HG02943 (cell line): ENCODE measurements around the gene SNW1.
"Not testable (repeated sequence)": the region's sequence is repeated elsewhere in the genome, so short reads cannot be mapped to it uniquely, and the experiment has no call there.

Experiments
- ATAC-seq: cut with Tn5 transposase; IDR thresholded peaks from one replicate; pipeline ENCODE4 v1.9.1; 2021; ENCODE audit warnings: mild to moderate bottlenecking, low read depth, moderate library complexity; ENCODE audit not compliant: unreplicated experiment

Gene SNW1

DNA sequence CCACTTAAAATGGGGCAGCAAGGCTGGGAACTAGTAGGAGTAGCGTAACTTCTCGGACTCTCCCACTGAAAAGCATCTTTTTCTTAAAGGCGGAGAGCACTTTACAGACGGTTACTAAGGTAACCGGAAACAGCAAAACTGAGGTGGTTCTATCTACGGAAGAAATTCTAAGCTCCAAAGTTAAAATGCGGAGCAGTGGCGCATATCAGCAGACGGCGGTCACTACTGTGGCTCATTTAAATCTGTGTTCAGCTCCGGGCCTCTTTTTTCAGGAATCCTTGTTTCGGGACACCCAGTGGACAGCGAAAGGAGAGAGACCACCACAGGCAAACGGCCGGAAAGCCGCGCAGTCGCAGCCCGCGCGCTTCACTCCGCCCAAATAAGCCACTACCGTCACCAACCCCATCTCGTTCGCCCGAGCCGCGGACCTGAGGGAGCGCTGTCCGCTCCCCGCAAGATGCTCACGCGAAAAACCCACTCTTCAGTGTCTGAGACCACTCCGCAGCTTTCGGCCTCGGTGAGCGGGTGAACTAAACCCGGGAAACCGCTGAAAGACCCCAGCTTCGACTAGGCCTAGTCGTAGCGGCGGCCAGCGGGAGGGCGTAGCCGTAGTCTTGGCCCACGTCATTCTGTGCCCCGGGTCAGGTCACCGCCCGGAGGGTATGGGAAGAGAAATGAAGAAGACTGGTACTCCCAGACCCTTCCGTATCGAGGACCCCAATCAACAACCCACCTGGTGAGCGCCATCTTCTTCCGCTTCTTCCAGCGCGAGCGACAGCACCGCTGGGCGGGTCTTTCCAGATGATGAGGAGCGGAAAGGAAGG lies at the start of gene SNW1:
Gene SNW1, minus strand, starts transcription at position 776 of the 824 bp plus-strand sequence. Its CDS starts 29 bp downstream, at position 747.
- peak; percentile 95 for ATAC-seq

DNA sequence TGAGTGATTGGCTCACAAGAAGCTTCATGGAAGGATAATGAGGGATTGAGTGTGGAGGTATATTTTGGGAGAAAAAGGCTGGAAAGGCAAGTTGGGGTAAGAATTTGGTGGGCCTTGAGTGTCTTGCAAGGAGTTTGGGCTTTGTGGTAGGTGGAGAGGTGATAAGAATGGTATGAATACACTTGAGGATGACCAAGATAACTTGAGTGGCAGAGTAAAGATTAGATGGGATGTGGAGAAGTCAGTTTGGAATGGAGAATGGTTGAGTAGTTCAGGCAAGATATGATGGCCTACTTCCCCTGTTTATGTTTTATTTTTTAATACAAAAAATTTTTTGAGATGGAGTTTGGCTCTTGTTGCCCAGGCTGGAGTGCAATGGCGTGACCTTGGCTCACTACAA lies 48.1 kb upstream of the SNW1 start:
- no peak for ATAC-seq

DNA sequence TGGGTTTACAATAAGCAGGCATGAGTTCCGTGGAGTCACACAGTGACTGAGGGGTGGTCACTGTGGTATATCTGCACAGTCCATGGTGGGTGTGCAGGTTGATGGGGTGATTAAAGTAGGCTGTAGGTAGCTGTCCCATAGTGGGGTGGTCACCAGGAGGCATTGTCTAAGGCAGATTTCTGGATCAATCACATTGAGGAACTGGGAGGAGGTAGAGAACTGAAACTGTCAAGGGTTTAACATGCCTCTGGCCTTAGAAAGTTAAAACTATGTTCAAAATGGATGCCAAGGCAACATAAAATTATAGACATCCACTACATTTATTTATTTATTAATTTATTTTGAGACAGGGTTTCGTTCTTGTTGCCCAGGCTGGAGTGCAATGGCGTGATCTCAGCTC lies 47.3 kb upstream of the SNW1 start:
- ATAC-seq = no peak

DNA sequence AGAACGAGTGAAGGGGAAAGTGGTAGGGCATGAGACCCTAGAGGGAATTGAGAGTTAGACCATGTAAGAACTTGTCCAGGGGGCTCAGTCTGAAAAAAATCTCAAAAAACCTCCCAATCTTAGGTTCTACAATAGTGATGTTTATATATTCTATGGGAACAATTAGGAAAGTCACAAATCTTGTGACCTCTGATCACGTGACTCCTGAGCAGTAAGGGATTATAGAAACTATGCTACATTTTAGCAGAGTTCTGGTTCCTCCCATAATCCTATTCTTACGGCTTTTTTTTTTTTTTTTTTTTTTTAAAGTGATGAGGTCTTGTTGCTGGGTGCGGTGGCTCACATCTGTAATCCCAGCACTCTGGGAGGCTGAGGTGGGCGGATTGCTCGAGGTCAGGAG lies 44.8 kb upstream of the SNW1 start:
- ATAC-seq = no peak

DNA sequence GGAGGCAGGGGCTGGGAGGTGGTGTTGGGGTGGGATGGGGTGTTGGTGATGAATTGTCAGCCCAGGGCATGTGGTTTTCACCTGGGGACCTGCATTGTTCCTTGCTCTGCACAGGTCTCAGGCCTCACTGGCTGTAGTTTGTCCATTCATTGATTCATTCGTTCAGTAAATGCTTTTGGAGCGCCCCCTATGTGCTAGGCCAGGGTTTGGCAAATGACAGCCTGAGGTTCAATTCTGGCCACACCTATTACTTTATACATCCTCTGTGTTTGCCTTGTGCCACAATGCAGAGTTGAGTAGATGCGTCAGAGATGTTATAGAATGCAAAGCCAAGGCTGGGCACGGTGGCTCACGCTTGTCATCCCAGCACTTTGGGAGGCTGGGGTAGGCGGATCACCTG lies 43.6 kb upstream of the SNW1 start:
- ATAC-seq = no peak

DNA sequence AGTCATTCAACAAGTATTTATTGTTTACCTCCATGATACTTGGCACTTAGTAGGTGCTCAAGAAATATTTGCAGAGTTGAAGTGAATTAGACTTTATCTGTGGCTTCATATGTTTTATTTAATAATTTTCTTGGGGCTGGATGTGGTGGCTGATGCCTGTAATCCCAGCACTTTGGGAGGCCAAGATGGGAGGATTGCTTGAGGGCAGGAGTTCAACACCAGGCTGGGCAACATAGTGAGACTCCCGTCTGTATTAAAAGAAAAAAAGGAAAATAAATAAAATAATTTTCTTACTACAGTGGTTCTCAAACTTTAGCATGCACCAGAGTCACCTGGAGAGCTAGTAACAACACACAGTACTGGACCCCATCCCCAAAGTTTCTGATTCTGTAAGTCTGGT lies 39.9 kb upstream of the SNW1 start:
- ATAC-seq = no peak

DNA sequence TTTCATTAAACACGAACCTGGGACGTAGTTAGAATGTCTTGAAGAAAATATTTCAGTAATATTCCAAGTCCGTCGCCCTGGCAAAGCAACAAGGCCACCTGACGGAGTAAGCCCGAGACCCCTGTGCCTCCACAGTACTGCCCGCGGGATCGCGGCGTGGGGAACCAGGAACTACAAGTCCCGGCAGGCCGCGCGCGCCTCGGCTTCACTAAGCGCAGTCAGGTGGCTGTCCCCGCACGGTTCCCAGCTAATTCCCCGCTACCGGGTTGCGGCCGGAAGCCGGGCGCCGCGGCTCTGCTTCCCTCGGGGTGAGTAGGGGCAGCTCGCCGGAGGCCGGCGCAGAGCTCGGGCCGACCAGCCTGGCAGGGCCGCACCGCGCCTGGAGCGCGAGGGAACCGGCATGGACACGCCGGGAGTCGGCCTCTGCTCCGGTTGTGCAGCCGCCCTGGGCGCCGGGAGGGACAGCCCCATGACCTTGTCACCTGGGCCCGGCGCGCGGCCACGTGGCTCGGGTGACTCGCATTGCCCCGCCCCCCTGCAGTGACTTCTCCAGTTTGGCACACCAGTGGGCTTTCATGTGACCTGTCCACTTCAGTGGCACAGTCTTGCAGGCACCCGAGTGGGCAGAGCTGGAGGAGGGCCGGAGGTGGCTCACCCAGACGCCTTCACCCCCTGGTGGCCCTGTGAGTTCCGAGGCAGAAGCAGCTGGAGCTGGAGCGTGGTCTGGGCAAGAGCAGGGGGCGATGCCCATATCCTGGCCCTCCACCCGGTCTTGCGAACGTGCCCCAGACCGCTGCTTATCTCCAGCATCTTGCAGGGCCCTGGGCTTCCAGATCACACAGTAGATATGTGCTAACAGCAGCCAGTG lies 39.1 kb upstream of the SNW1 start, which contains the start of gene ADCK1:
Gene ADCK1, plus strand, starts transcription at position 247 of the 868 bp plus-strand sequence. CDS start 18,870 bp downstream, outside the sequence.
- ATAC-seq = peak; percentile 97

DNA sequence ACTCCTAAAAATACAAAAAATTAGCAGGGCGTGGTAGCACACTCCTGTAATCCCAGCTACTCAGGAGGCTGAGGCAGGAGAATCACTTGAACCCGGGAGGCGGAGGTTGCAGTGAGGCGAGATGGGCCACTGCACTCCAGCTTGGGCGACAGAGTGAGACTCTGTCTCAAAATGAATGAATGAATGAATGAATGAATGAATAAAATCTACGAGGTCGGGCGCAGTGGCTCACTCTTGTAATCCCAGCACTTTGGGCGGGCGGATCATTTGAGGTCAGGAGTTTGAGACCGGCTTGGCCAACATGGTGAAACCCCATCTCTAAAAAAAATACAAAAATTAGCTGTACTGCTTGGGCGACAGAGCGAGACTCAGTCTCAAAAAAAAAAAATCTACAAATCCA lies 38.5 kb upstream of the SNW1 start:
- ATAC-seq = not testable (repeated sequence)

DNA sequence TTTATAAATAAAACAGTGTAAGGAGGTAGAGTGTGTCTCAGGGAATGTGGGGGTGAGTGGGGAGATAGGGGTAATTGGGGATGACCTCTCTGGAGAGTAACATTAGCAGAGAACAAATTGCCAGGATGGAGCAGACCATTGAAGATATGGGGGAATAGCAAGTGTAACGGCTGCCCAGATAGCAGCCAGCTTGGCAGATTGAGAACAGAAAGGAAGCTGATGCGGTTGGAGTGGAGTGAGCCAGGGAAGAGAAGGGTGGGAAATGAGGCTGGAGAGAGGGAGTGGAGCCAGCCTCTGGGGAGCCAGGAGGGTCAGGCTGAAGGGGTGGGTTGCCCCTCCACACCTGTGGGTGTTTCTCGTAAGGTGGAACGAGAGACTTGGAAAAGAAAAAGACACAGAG lies 33.4 kb upstream of the SNW1 start:
- no peak for ATAC-seq

DNA sequence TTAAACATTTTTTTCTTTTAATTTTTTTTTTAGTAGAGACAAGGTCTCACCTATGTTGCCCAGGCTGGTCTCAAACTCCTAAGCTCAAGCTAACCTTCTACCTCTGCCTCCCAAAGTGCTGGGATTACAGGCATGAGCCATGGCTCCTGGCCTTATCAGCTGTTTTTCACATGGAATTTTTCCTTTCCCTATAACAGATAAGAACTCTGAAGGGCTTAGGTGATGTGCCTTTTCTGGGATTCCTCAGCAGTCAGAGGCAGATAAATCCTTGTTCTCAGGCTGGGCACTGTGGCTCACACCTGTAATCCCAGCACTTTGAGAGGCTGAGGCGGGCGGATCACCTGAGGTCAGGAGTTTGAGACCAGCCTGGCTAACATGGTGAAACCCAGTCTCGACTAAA lies 32.3 kb upstream of the SNW1 start:
- not testable (repeated sequence) for ATAC-seq

DNA sequence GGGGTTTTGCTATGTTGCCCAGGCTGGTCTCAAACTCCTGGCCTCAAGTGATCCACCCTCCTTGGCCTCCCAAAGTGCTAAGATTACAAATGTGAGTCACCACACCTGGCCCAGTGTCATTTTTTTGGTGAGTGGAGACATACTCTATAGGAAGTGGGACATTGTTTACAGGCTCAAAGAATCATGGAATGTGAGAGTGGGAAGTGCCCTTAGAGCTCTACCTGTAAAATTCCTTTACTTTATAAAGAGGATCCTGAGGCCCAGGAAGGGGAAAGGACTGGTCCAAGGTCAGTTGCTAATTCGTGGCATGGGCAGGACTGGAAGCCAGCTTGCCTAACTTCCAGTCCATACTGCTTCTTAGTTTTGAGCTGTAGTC lies 30.3 kb upstream of the SNW1 start:
- no peak for ATAC-seq

DNA sequence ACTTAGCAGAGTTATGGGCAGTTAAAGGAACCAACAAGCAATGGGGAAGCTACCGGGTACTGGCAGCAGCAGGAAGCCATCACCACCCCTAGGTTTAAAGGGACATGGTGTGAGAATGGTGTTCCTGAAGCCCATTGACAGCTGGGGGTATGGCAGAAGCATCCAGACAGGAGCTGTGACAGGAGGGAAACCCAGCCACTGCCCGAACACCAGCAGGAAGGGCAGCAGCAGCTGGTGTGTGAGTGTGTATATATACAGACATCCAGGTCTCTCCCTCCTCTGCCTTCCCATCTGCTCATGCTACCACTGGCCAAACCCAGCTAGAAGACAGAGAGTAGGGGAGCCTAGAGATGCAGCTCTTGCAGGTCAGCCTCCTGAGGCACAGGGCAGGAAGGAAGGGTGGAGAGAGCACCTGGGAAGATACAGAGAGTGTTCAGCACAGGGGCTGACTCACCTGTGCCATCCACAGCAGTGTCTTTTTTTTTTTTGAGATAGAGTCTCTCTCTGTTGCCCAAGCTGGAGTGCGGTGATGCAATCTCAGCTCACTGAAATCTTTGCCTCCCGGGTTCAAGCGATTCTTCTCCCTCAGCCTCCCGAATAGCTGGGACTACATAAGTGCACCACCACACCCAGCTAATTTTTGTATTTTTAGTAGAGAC lies 29.7 kb upstream of the SNW1 start:
- ATAC-seq = no peak

DNA sequence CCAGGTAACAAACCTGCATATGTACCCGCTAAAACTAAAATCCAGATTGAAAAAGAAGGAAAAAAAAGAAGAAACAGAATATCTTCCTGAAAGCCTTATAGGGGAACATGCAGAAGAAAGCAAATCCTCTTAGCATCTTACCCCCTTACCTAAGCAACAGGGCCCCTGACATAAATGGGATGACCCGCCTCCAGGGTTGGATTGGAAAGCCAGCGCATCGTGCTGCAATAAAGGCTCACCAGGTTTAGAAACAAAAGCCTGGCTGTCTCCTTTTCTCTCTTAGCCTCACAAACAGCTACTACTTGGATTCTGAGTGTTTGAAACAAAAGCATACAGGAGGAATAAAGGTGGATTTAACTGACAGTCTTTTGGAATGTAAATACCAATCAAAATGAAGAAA lies 25.2 kb upstream of the SNW1 start:
- ATAC-seq = no peak

DNA sequence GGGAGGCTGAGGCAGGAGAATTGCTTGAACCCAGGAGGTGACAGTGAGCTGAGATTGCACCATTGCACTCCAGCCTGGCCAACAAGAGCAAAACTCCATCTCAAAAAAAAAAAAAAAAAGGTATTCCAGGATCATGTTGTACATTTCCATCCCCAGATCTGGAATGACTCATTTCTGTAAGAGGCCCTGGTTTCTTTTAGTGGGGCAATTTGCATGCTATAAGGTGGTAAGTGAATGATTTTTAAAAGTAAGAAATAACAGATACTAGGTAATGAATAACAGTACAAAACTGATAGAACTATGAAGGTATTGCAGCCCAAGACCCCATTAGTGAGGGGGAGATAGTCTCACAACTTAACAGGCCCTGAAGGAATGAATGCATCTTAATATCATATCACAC lies 21.2 kb upstream of the SNW1 start:
- ATAC-seq = no peak

DNA sequence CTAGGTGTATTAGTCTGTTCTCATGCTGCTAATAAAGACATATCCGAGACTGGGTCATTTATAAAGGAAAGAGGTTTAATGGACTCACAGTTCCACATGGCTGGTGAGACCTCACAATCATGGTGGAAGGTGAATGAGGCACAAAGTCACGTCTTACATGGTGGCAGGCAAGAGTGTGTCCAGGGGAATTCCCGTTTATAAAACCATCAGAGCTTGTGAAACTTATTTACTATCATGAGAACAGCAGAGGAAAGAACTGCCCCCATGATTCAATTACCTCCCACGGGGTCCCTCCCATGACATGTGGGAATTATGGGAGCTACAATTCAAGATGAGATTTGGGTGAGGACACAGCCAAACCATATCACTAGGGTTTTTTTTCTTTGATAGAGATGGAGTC lies 13.0 kb upstream of the SNW1 start:
- not testable (repeated sequence) for ATAC-seq

DNA sequence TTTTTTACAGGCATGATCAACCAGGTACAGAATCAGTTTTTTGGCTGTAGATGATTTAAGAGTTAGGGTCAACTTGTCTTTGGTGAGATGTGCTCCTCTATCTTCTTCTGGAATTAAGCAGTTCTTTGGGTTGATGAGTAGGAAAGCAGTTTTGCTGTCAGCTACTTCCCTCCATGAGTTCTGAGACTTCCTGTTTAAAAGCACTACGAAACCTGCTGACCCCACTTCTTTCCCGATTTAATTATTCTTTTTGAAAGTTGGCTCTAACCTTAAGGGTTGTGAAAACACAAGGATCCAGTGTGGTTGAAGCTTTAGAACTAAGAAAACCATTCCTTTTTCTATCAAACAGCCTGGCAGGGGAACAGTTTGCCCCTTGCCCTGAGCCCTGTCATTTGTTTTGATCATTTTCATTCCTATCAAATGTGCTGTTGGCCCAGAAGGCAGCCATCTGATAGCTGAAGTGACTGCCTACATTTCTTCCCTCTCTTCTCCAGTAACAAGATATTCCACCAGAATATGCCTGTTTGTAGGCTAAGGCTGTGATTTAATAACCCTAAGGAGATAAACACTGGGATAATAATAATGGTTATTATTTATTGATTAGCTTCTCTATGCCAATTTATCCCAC lies 7.6 kb upstream of the SNW1 start:
- ATAC-seq = not testable (repeated sequence)

DNA sequence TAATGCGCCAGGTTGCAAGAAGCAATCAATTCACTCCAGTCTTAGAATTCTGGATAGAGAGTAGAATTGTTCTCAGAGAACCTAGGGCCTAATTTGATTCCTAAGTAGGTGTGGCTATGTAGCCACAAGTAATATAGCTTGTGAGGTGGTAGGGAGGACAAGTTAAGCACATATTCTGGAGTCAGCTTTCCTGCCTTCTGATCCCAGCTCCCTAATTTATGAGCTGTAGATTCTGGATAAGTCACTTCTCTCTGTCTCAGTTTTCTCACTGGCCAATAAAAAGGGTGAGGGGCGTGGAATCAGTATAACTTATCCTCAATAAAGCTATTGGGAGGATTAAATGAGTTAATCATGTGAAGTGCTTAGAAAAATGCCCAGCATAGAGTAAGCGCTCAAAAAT lies 3.0 kb upstream of the SNW1 start:
- no peak for ATAC-seq

DNA sequence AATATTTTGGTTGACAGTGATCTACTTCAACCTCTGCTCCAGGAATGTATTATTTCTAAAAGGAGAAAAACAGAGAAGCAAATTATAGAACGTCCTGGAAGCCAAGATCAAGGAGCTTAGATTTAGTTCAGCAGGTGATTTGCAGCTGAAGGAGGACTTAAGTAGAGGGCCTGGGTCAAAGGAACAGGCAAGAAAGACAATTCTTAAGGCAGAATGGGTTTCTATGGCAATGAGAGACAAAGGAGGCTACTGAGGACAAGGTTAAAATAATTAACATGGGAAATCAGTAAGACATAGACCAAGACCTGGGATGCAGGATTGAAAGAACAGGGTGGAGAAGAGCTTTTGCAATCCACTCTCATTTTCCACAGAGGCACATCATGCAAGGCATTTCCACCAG lies 2.4 kb upstream of the SNW1 start:
- ATAC-seq = no peak

DNA sequence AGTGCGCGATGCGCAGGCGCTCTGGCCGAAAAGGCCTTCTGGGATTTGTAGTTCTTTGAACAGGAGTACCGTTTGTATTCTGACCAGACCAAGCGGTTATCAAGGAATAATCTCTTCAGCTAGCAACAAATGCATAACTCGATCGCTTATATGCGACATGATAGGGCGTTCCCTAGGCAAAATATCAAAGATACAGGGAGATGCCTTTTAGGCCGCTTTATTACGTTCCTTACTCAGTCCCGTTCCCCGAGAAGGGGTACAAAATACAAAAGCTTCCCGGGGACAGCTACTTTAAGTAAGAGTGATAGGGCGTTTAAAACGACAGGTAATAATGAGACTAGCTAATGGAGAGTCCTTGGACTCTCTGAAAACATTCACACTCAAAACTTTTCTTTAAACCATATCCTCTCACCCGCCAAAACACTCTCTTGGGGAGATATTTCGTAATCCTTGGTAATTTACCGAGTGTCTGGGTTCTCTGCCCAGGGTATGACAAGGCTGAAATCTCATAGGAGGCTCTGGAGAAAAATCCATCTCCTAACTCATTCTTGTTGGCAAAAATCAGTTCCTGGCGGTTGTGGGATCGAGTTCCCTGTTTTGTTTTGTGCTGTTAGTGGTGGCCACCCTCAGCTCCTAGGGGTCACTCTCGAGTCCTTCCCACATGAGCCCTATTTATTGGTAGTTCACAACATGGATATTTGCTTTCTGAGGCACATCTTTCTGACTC lies 412 bp upstream of the SNW1 start:
- peak; percentile 19 for ATAC-seq
